Type B pancreatic cell (in vitro differentiated cells): Measurements from ENCODE around the gene ACTRT3. TPM values are rescaled to one million over a fixed set of nuclear protein-coding genes. Genes with fewer than 3 reads are reported as not detected.
A peak's percentile ranks its signal among the peaks of the same experiment; 100 is the strongest.

ENCODE experiments used
- DNase-seq: peaks from one replicate; pipeline ENCODE4 v3.0.0; 2021; ENCODE audit warnings: mixed read lengths; ENCODE audit not compliant: unreplicated experiment; ENCODE audit errors: extremely low spot score
- H3K27ac Mint-ChIP-seq: 2 replicates; pipeline ENCODE4 v1.8.0; 2021; ENCODE audit warnings: mild to moderate bottlenecking, mixed read lengths
- H3K27me3 Mint-ChIP-seq: 2 replicates; pipeline ENCODE4 v1.8.0; 2021; ENCODE audit warnings: mixed read lengths
- H3K36me3 Mint-ChIP-seq: 2 replicates; pipeline ENCODE4 v1.8.0; 2021; ENCODE audit warnings: mixed read lengths
- H3K4me1 Mint-ChIP-seq: one replicate; pipeline ENCODE4 v1.8.0; 2021; ENCODE audit warnings: mixed read lengths; ENCODE audit not compliant: unreplicated experiment
- H3K4me3 Mint-ChIP-seq: 2 replicates; pipeline ENCODE4 v1.8.0; 2021; ENCODE audit warnings: mild to moderate bottlenecking, mixed read lengths
- H3K9me3 Mint-ChIP-seq: 2 replicates; pipeline ENCODE4 v1.8.0; 2021; ENCODE audit warnings: mixed read lengths
- total RNA-seq: library from RNA; stranded (reverse); gene quantifications from 2 replicates; pipeline ENCODE4 v1.2.1, GENCODE V29; 2021; ENCODE audit warnings: low replicate concordance
- TF ChIP-seq, protein P1 (sequence below): fragments of 200-600 bp; sonication (generic); conservative IDR thresholded peaks from 2 replicates; pipeline ENCODE4 v1.5.0; 2021; ENCODE audit warnings: antibody characterized with exemption, mild to moderate bottlenecking

ACTRT3 gene
- total RNA-seq, 1 donor from 2014 or later, result 2.1 TPM

DNA sequence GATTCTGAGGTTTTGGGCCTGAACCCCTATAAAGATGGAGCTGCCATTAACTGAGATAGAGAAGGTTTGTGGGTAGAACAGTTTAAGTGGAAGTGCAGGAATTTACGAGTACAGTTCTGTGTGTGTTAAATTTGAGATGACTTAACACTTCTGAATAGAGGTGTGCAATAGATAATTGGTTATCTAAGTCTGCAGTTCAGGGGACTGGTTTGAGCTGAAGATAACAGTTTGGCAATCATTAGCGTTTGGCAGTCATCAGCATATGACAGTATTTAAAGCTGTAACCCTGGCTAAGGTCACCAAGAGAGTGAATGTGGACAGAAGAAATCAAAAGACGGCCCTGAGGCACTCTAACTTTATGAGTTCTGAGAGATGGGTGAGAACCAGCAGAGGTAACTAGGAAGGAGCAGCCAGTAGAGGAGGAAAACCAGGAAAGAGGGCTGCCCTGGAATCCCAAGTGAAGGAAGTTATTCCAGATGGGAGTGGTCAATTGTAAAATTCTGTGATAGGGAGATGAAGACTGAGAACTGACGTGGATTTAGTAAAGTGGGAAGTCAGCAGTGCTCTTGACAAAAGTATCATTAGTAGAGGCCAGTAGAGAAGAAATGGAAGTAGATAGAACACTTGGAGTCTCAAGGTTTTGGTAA is 12.0 kb upstream of the ACTRT3 start:
- no peak for DNase-seq
- H3K4me1 Mint-ChIP-seq, result no peaks in the 10 kb centered on the region
- no peaks in the 10 kb centered on the region for H3K9me3 Mint-ChIP-seq
- H3K27me3 Mint-ChIP-seq, result no peaks in the 10 kb centered on the region
- TF ChIP-seq, protein P1, sequence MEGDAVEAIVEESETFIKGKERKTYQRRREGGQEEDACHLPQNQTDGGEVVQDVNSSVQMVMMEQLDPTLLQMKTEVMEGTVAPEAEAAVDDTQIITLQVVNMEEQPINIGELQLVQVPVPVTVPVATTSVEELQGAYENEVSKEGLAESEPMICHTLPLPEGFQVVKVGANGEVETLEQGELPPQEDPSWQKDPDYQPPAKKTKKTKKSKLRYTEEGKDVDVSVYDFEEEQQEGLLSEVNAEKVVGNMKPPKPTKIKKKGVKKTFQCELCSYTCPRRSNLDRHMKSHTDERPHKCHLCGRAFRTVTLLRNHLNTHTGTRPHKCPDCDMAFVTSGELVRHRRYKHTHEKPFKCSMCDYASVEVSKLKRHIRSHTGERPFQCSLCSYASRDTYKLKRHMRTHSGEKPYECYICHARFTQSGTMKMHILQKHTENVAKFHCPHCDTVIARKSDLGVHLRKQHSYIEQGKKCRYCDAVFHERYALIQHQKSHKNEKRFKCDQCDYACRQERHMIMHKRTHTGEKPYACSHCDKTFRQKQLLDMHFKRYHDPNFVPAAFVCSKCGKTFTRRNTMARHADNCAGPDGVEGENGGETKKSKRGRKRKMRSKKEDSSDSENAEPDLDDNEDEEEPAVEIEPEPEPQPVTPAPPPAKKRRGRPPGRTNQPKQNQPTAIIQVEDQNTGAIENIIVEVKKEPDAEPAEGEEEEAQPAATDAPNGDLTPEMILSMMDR, result no peak
- peaks cover 43% of the 10 kb centered on the region for H3K36me3 Mint-ChIP-seq
- H3K4me3 Mint-ChIP-seq, result no peak overlapping the region
- H3K27ac Mint-ChIP-seq, result no peak overlapping the region

DNA sequence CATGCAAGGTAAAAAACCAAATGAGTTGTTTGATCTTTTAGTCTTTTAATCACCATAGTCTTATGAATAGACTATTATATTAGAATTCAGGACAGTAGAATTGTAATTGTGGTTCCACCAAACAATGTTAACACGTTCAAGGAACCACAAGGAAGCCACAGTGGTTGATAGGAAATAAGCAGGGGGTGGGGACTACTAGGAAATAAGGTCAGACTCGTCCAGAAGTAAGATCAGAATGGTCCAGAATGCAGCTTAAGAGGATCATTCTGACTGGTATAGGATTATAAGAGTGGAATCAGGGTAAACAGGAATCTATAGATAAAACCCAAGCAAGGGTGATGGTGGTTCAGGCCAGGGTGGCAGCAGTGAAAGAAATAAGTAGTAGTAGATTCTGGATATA is 11.4 kb upstream of the ACTRT3 start:
- TF ChIP-seq, protein P1, result no peak

DNA sequence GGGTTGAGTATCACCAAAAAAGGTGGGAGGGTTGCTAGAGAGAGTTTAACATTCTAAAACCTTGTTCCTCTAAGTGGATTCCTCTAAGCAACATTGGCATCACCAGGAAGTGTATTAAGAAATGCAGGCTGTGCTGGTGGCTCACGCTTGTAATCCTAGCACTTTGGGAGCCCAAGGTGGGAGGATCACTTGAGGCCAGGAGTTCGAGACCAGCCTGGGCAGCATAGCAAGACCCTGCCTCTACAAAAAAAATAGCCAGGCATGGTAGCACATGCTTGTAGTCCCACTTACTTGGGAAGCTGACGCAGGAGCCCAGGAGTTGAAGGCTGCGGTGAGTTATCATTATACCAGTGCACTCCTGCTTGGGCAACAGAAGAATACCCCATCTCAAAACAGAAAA is 8.5 kb upstream of the ACTRT3 start:
- Mint-ChIP-seq H3K27ac (no peak overlapping the region), H3K36me3 (peaks cover 41% of the 10 kb centered on the region), H3K27me3 (no peaks in the 10 kb centered on the region), H3K4me1 (peaks cover 17% of the 10 kb centered on the region), H3K4me3 (no peak overlapping the region), H3K9me3 (no peaks in the 10 kb centered on the region)
- DNase-seq, result no peak
- TF ChIP-seq, protein P1, result no peak

More for the DNA sequence above, 11.4 kb upstream of the ACTRT3 start:
- peaks cover 4% of the 10 kb centered on the region for H3K4me1 Mint-ChIP-seq
- no peak for DNase-seq
- peaks cover 41% of the 10 kb centered on the region for H3K36me3 Mint-ChIP-seq
- no peaks in the 10 kb centered on the region for H3K27me3 Mint-ChIP-seq
- H3K27ac Mint-ChIP-seq, result no peak overlapping the region
- no peak overlapping the region for H3K4me3 Mint-ChIP-seq
- H3K9me3 Mint-ChIP-seq, result no peaks in the 10 kb centered on the region

DNA sequence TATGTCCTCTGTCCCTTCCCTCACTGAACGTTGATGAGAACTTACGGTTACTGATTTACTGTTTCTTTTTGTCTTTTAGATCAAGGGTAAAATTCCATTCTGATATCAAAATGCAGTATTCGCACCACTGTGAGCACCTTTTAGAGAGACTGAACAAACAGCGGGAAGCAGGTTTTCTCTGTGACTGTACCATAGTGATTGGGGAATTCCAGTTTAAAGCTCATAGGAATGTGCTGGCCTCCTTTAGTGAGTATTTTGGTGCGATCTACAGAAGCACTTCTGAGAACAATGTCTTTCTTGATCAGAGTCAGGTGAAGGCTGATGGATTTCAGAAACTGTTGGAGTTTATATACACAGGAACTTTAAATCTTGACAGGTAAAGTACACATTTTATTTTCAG is 4.8 kb upstream of the ACTRT3 start:
- Mint-ChIP-seq H3K9me3 (no peaks in the 10 kb centered on the region), H3K36me3 (peaks cover 27% of the 10 kb centered on the region), H3K4me3 (peak overlapping the region; percentile 100), H3K4me1 (peaks cover 29% of the 10 kb centered on the region), H3K27ac (peak overlapping the region; percentile 99), H3K27me3 (peaks cover 12% of the 10 kb centered on the region)
- DNase-seq, result no peak
- TF ChIP-seq, protein P1, result no peak

DNA sequence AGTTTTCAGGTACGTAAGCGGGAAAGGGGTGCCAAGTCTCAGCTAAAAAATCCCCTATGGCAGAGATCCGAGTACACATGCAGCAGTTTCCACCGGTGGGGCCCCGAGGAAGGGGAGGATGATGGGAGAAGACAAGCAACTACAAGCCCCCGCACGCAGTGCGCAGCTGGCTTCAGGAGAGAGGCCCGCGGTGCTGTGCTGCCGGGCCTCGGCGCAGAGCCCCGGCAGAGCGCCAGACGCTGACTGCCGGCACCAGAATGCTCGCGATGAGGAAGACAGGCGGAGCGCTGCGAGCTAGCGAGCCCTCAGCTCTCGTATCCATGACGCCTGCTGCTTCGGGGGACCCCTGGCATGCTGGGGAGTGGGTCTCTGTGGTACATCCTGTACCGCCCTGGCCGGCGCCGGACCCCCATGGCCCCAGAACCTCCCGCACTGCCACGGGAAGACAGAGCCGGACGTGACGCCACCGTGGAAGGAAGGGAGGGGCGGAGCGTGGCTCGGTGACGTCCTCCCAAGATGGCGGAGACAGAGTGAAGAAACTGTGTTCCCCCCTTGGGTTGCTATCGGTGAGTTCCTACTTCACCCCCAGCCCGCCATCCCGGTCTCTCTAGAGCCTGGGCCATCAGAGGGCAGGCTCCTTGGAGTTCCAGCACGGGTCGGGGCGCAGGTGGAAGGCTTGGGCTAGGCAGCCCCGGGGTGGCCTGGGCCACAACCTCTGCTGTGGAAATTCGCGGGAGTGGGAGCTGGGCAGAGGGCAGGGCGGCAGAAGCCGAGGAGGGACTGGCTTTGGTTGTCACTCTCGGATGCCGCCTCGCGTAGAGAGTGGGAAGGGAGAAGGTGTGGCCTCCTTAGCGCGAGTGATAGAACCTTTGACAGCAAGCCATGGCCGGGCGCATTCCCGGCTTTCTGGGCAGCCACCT is 3.8 kb upstream of the ACTRT3 start, which contains the start of gene MYNN:
MYNN (plus strand) TSS at position 500 of the 920 bp plus-strand sequence. CDS start 900 bp downstream, outside the sequence.
- Mint-ChIP-seq H3K36me3 (peaks cover 21% of the 10 kb centered on the region), H3K4me3 (peak within 1 kb of the TSS; percentile 100), H3K9me3 (no peaks in the 10 kb centered on the region), H3K27me3 (peaks cover 12% of the 10 kb centered on the region), H3K4me1 (peaks cover 29% of the 10 kb centered on the region), H3K27ac (peak within 1 kb of the TSS; percentile 99)
- DNase-seq, result peak; percentile 89
- TF ChIP-seq, protein P1, result no peak
